Large intestine (tissue), 3 donors: Measurements from ENCODE around the gene MED15. TPM values are rescaled to one million over a fixed set of nuclear protein-coding genes. Genes with fewer than 3 reads are reported as not detected.
"Not testable (repeated sequence)": the region's sequence is repeated elsewhere in the genome, so short reads cannot be mapped to it uniquely, and the experiment has no call there.

Experiments
- DNase-seq, 2 donors: peaks; one replicate each; pipeline versions ENCODE4 v3.0.0 to v3.0.0-alpha.2; 2013
- H3K27ac ChIP-seq: one replicate; pipeline ENCODE4 v1.5.1; 2013; ENCODE audit warnings: low read length
- H3K27me3 ChIP-seq: 2 replicates; pipeline ENCODE4 v1.6.1; 2013; ENCODE audit warnings: low read length; ENCODE audit not compliant: control insufficient read depth, insufficient read depth
- H3K36me3 ChIP-seq: 2 replicates; pipeline ENCODE4 v1.6.1; 2013; ENCODE audit warnings: low read length; ENCODE audit not compliant: control insufficient read depth, insufficient read depth
- H3K4me1 ChIP-seq: one replicate; pipeline ENCODE4 v1.6.1; 2013; ENCODE audit warnings: low read length; ENCODE audit not compliant: control insufficient read depth, insufficient read depth
- H3K4me3 ChIP-seq: one replicate; pipeline ENCODE4 v1.5.1; 2013; ENCODE audit warnings: low read length
- H3K9me3 ChIP-seq: one replicate; pipeline ENCODE4 v1.6.1; 2013; ENCODE audit warnings: mild to moderate bottlenecking, low read depth, low read length, moderate library complexity; ENCODE audit not compliant: control insufficient read depth
- WGBS: methylation state at CpG from one replicate; pipeline ENCODE4 v1.1.5; 2013; ENCODE audit warnings: low lambda C conversion rate; ENCODE audit not compliant: insufficient coverage; 5-methylcytosine and 5-hydroxymethylcytosine counted together
- polyA plus RNA-seq: library from polyadenylated mRNA; unstranded; fragments of 120-200 nt; gene quantifications from one replicate; pipeline ENCODE4 v1.2.1, GENCODE V29; 2013

MED15 gene
- polyA plus RNA-seq, 1 donor: 51.5 TPM

DNA sequence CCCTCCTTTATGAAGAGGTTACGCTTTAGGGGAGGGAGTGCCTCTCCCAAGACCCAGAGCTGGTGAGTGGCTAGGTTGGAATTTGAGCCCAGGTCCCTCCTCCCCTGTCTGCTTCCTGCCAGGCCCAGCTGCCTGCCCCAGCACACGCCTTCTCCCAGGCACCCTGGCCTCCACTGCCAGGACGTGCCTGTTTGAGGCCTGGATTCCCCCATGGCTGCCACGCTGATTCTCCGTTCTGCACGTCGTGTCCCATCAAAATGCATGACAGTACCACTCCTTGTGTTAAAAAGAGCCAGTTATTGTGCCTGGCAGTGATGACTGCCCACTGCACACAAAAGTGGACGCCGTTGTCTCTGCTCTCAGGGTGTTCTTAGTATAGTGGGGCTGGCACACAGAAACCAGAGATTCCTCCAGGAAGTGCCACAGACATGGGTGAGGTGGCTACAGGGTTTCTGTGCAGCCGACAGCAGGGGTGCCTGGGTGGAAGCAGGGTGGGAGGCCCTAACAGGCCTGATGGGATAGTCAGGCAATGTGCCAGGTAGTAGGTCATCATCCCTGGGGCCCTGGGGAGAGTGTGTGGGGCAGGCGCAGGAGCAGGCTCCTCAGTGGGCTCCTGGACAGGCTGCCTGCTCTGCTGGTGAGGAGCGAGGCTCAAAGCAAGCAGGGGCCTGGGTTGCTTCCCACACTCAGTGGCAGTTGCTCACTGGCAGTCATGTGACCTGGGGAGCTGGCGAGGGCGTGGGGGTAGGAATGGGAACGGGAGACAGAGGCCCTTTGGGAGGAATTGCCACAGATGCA, 24.2 kb downstream of the MED15 start:
- Histone ChIP-seq H3K9me3 (no peaks in the 10 kb centered on the region), H3K4me3 (no peak overlapping the region), H3K27me3 (no peaks in the 10 kb centered on the region), H3K27ac (peak overlapping the region; percentile 68), H3K4me1 (peaks cover 25% of the 10 kb centered on the region), H3K36me3 (peaks cover 21% of the 10 kb centered on the region)
- no CpG with 5 or more reads among the region's 15 CpGs for WGBS
- DNase-seq: peak in 1 of 2 donors; percentile 71

DNA sequence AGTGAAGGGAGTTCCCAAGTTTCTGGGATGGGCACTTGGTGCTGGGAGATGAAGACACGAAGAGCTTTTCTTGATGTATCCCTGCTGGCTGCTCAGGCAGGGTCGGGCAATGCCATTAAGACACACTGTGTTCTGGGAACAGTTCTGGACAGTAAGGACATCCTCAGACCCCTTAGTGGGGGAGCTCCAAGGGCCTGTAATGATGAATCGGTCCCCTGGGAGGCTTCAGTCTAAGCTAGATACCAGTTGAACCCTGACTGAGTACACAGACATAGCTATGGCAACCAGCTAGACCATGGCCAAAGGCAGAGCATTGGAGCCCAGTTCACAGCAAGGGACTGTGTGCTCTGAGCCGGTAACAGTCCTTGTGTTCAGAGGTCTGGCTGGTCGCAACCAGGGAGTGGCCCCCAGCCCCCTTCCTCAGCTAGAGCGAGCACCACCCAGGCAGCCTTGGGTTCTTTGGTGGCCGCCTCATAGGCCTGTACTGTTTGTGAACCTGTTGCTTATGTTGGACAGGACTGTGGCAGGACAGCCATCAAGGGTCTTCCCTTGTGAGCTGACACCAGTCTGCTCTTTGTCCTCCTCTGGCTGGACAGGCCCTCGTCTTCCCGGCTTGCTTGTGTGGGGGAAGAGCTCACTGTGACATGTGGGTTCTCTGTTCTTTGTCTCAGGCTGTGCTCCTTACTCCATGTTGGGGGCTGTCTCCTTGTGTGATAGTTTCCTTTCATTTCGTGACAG, 25.0 kb downstream of the MED15 start:
- no CpG with 5 or more reads among the region's 10 CpGs for WGBS
- DNase-seq: no peak
- Histone ChIP-seq H3K4me3 (no peak overlapping the region), H3K27ac (peak overlapping the region; percentile 8), H3K36me3 (peaks cover 23% of the 10 kb centered on the region), H3K27me3 (no peaks in the 10 kb centered on the region), H3K4me1 (peaks cover 25% of the 10 kb centered on the region), H3K9me3 (no peaks in the 10 kb centered on the region)

DNA sequence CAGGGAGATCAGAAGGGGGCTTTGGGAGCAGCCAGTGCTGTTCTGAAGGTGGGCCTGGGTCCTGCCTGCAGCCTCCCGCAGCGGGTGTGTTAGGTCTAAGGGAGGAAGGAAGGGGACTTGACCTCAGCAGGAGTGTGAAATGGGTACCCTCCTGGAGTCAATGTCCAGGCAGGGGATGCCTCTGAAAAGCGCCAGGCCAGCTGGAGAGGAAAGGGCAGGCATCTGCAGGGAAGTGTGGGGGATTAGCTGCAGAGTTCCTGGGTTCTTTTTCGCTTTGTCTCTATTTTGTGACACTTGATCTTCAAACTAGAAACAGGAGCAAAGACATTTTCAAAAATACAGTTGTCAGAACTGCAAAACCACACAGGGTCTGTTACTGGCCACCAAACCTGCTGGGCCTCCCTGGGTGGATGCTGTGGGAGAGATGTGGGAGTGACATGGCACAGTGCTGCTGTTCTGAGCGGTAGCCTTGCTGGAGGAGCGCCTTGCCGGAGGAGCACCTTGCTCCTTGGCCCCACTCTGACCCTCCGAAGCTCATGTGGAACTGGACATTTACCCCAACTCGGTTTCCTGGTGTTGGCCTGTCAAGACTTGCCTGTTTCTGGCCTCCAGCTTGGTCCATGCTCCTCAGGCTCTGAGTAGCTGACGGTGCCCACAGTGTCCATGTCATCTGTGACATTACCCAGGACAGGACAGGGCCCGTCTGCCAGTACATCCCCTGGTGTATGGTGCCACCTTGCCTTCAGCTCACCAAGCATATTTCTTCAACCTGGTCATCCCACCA, 25.9 kb downstream of the MED15 start:
- Histone ChIP-seq H3K4me1 (peaks cover 25% of the 10 kb centered on the region), H3K27ac (no peak overlapping the region), H3K27me3 (no peaks in the 10 kb centered on the region), H3K9me3 (no peaks in the 10 kb centered on the region), H3K4me3 (no peak overlapping the region), H3K36me3 (peaks cover 25% of the 10 kb centered on the region)
- no peak for DNase-seq
- no CpG with 5 or more reads among the region's 11 CpGs for WGBS

DNA sequence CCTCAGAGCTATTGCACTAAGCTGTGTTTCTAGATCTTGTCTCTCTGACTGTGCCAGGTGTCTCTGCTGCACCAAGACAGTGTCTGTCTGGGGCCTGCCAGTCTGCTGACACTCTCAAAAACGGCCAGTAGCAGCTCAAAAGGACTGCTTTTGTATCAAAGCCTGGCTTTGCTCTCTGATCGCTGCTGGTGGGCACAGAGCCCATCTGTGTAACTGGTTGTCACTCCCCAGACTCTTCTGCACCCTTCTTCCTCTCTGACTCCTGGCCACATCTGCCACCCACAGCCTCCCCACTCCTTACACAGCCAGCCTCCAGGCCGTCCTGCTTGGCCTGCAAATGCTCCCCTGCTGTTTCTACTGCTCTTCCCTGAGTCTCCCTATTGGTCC, 26.5 kb downstream of the MED15 start:
- DNase-seq: no peak
- H3K4me1 ChIP-seq: peaks cover 25% of the 10 kb centered on the region
- no peaks in the 10 kb centered on the region for H3K9me3 ChIP-seq
- WGBS: no CpG with 5 or more reads among the region's 3 CpGs
- H3K36me3 ChIP-seq: peaks cover 23% of the 10 kb centered on the region
- no peak overlapping the region for H3K27ac ChIP-seq
- H3K27me3 ChIP-seq: no peaks in the 10 kb centered on the region
- H3K4me3 ChIP-seq: no peak overlapping the region

DNA sequence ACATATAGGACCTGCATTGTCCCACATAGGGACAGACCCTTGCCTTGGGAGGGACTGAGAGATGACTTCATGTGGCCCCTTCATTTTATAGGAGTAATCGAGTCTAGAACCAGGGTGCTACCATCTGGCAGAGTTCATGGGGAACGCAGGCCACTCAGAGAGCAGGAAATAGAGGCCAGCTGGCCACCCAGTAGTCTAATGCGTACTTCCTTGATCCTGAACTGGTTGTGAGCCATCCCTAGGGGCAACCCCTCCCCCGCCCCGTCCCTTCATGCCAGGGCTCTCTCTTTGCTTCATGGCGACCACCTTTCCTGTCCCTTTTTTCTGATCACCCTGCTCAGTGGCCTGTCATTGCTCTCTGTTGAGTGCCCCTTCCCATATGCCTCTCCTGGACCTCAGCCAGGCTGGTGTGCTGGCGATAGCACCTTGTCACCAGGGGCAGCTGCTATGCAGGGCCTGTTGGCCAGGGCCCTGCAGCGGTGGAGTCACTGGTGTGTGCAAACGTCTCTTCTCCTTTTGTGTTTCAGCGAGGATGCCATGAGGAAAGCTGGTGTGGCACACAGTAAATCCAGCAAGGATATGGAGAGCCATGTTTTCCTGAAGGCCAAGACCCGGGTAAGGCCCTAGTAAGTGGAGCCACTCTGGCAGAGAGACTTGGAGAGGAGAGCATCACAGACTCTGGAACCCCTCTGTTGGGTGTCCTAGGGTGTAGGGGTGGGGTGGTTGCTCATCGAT, 29.3 kb downstream of the MED15 start:
- Histone ChIP-seq H3K4me1 (peaks cover 7% of the 10 kb centered on the region), H3K9me3 (no peaks in the 10 kb centered on the region), H3K36me3 (peaks cover 40% of the 10 kb centered on the region), H3K27ac (no peak overlapping the region), H3K27me3 (no peaks in the 10 kb centered on the region), H3K4me3 (no peak overlapping the region)
- no CpG with 5 or more reads among the region's 12 CpGs for WGBS
- DNase-seq: no peak

DNA sequence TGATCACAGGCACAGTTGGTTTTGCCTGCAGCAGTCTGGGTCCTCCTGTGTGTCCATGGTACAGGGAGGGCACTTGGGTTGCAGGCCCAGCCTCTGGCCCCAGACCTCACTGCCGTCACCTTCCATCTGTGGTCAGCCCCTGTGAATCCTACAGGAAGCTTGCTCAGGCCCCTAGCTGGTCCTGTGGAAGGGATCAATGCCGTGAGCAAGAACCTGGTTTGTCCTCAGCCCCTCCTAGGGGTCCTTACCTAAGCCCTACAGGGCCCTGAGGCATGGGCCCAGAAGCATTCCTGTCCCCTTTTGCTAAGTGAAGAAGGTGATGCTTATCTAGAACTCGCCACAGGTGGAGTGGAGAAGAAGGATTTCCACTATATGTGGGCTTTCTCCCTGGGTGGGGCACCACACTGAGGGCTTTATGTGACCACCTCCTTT, 29.9 kb downstream of the MED15 start:
- Histone ChIP-seq H3K9me3 (no peaks in the 10 kb centered on the region), H3K4me1 (peaks cover under 1% of the 10 kb centered on the region), H3K4me3 (no peak overlapping the region), H3K27me3 (no peaks in the 10 kb centered on the region), H3K27ac (no peak overlapping the region), H3K36me3 (peaks cover 46% of the 10 kb centered on the region)
- no CpG with 5 or more reads among the region's 3 CpGs for WGBS
- DNase-seq: no peak

DNA sequence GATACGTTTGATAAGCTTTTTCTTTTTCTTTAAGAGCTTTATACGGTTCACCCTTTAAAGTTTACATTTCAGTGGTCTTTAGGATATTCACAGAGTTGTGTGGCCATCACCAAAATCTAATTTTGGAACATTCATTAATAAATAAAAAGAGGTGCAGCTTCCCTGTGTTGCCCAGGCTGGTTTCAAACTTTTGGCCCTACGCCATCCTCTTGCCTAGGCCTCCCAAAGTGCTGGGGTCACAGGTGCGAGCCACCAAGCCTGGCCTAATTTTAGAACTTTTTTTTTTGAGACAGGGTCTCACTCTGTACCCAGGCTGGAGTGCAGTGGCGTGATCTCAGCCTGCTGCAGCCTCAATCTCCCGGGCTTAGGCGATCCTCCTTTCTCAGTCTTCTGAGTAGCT, 30.6 kb downstream of the MED15 start:
- Histone ChIP-seq H3K27me3 (no peaks in the 10 kb centered on the region), H3K4me1 (no peaks in the 10 kb centered on the region), H3K36me3 (peaks cover 47% of the 10 kb centered on the region), H3K9me3 (no peaks in the 10 kb centered on the region), H3K4me3 (no peak overlapping the region), H3K27ac (no peak overlapping the region)
- WGBS: 100% methylated on average over 2 of the region's 7 CpGs
- DNase-seq: no peak

DNA sequence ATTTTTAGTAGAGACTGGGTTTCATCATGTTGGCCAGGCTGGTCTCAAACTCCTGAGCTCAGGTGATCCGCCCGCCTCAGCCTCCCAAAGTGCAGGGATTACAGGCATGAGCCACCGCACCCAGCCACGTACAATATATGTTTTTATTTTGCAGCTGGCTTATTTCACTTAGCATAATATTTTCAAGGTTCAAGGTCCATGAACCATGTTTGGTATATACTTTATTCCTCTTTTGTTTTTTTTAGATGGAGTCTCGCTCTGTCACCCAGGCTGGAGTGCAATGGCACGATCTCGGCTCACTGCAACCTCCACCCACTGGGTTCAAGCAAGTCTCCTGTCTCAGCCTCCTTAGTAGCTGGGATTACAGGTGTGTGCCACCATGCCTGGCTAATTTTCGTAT, 31.5 kb downstream of the MED15 start:
- H3K36me3 ChIP-seq: peaks cover 41% of the 10 kb centered on the region
- not testable (repeated sequence) for H3K9me3 ChIP-seq

DNA sequence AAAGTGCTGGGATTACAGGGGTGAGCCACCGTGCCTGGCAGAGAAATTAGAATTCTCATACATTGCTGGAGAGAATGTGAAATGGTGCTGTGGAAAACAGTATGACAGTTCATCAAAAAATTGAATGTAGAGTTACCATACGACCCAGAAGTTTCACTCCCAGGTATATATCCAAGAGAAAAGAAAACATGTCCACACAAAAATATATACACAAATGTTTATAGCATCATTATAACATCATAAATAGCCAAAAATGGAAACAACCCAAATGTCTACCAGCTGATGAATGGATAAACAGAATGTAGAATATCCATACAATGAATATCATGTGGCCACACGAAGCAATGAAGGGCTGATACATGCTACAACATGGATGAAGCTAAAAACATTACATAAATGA, 34.6 kb downstream of the MED15 start:
- H3K27ac ChIP-seq: no peak overlapping the region
- no peaks in the 10 kb centered on the region for H3K27me3 ChIP-seq
- H3K4me3 ChIP-seq: no peak overlapping the region
- H3K9me3 ChIP-seq: no peaks in the 10 kb centered on the region
- 100% methylated on average over 1 of the region's 3 CpGs for WGBS
- DNase-seq: no peak
- peaks cover 49% of the 10 kb centered on the region for H3K36me3 ChIP-seq
- H3K4me1 ChIP-seq: no peaks in the 10 kb centered on the region

More for the DNA sequence above, 31.5 kb downstream of the MED15 start:
- H3K27me3 ChIP-seq, H3K4me1 ChIP-seq, H3K27ac ChIP-seq, DNase-seq, H3K4me3 ChIP-seq: not testable (repeated sequence)
- 100% methylated on average over 1 of the region's 8 CpGs for WGBS

DNA sequence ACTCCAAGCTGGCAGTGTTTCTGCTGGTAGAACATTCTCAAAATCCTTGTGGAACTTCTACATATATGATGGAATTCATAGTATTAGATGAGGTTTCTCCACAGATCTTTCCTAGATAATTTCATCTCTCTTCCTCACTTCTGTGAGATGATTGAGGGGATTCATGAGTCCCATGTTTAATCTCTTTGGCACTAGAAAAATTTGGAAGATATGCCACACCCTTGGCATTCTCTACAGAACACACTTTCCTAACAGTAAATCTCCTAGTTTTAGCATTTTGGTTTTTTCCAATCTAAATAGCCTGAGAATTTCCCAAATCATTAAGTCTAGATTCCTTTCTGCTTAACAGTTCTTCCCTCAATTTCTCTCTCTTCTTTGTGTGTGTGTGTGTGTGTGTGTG, 35.3 kb downstream of the MED15 start:
- no peaks in the 10 kb centered on the region for H3K9me3 ChIP-seq
- H3K27me3 ChIP-seq: no peaks in the 10 kb centered on the region
- H3K4me1 ChIP-seq: no peaks in the 10 kb centered on the region
- no peak overlapping the region for H3K27ac ChIP-seq
- no peak overlapping the region for H3K4me3 ChIP-seq
- no peak for DNase-seq
- peaks cover 42% of the 10 kb centered on the region for H3K36me3 ChIP-seq
